Measurements from ENCODE around the gene ITGAL. TPM values are rescaled to one million over a fixed set of nuclear protein-coding genes. Genes with fewer than 3 reads are reported as not detected.
A peak's percentile ranks its signal among the peaks of the same experiment; 100 is the strongest.

Gene ITGAL
- total and polyA plus RNA-seq, 7 donors: 0.60 to 20.7 (median 2.8) TPM

GRCh38 chr16:30557957-30558788, 85.6 kb downstream of the ITGAL start, which contains the start of gene ZNF764:
Gene ZNF764 (minus strand): TSS chr16:30558374. CDS start chr16:30558182, 192 bp downstream.
- TF ChIP-seq POLR2AphosphoS5 (IDR thresholded peaks at IDR 0.05) (peak; percentile 55 to 81 (median 74)), POLR2A (IDR thresholded peaks at IDR 0.05) (peak in 1 of 2 donors; percentile 22), CTCF (IDR thresholded peaks at IDR 0.05) (no peak)
- H3K4me1 ChIP-seq: peaks cover 0 to 32% (median 28%) of the 10 kb centered on the region in 4 donors
- intact Hi-C loops (cut with DNase I): loop anchor here (1.0 to 5.0 kb wide), 4 partner anchors 13 to 74 kb away; partner anchors contain the start of genes ZNF688 and ZNF785

GRCh38 chr16:30558789-30559377, 86.3 kb downstream of the ITGAL start:
- WGBS, 2 donors: 74 to 87% methylated on average over 21 of the region's 21 CpGs
- Histone ChIP-seq H3K27me3 (no peaks in the 10 kb centered on the region), H3K9me3 (no peaks in the 10 kb centered on the region), H3K4me1 (peaks cover 0 to 30% (median 25%) of the 10 kb centered on the region in 4 donors), H3K27ac (peak overlapping the region; percentile 89 to 98 (median 96)), H3K4me3 (peak overlapping the region in 3 of 4 donors; percentile 84 to 87 (median 84)), H3K36me3 (peaks cover 11 to 23% (median 13%) of the 10 kb centered on the region in 4 donors)
- no peak for DNase-seq
- intact Hi-C loops (cut with DNase I): loop anchor here (1.0 to 5.0 kb wide), 3 partner anchors 12 to 73 kb away; partner anchors contain the start of genes ZNF688 and ZNF785
- TF ChIP-seq CTCF (IDR thresholded peaks at IDR 0.05): no peak
- TF ChIP-seq EP300 (IDR thresholded peaks at IDR 0.05): no peak
- no peak for TF ChIP-seq POLR2A (IDR thresholded peaks at IDR 0.05)
- no peak for TF ChIP-seq POLR2AphosphoS5 (IDR thresholded peaks at IDR 0.05)

More at GRCh38 chr16:30557957-30558788, 85.6 kb downstream of the ITGAL start, which contains the start of gene ZNF764:
- peak within 1 kb of the TSS; percentile 89 to 98 (median 96) for H3K27ac ChIP-seq
- H3K9me3 ChIP-seq: no peaks in the 10 kb centered on the region
- H3K27me3 ChIP-seq: no peaks in the 10 kb centered on the region
- peaks cover 11 to 24% (median 13%) of the 10 kb centered on the region in 4 donors for H3K36me3 ChIP-seq
- DNase-seq: peak; percentile 99
- peak within 1 kb of the TSS; percentile 49 to 87 (median 84) for H3K4me3 ChIP-seq
- WGBS, 2 donors: 0% methylated on average over 74 of the region's 74 CpGs

- H3K4me3 ChIP-seq: no peak overlapping the region
- no peak for DNase-seq
- intact Hi-C loops (cut with DNase I): loop anchor here (5.0 kb wide), 1 partner anchor 73 kb away; no protein-coding TSS in a partner anchor
- no peaks in the 10 kb centered on the region for H3K9me3 ChIP-seq
- H3K27ac ChIP-seq: no peak overlapping the region
- H3K4me1 ChIP-seq: peaks cover 0 to 30% (median 25%) of the 10 kb centered on the region in 4 donors
- 84 to 90% methylated on average over 6 of the region's 6 CpGs for WGBS, 2 donors
- H3K27me3 ChIP-seq: no peaks in the 10 kb centered on the region
- peaks cover 10 to 15% (median 11%) of the 10 kb centered on the region in 4 donors for H3K36me3 ChIP-seq
- no peak for TF ChIP-seq POLR2A (IDR thresholded peaks at IDR 0.05)
- TF ChIP-seq EP300 (IDR thresholded peaks at IDR 0.05): no peak
- no peak for TF ChIP-seq CTCF (IDR thresholded peaks at IDR 0.05)
- no peak for TF ChIP-seq POLR2AphosphoS5 (IDR thresholded peaks at IDR 0.05)
Measured at GRCh38 chr16:30559690-30560089, 87.1 kb downstream of the ITGAL start.

- no peaks in the 10 kb centered on the region for H3K27me3 ChIP-seq
- no peaks in the 10 kb centered on the region for H3K9me3 ChIP-seq
- DNase-seq: no peak
- peaks cover 0 to 27% (median 23%) of the 10 kb centered on the region in 4 donors for H3K4me1 ChIP-seq
- H3K27ac ChIP-seq: peak overlapping the region; percentile 55 to 73 (median 64)
- peak overlapping the region; percentile 36 to 55 (median 52) for H3K4me3 ChIP-seq
- intact Hi-C loops (cut with DNase I): no loop called here
- 27 to 52% methylated on average over 46 of the region's 46 CpGs for WGBS, 2 donors
- no peaks in the 10 kb centered on the region for H3K36me3 ChIP-seq
- peak in 1 of 4 donors; percentile 4 for TF ChIP-seq POLR2AphosphoS5 (IDR thresholded peaks at IDR 0.05)
- TF ChIP-seq EP300 (IDR thresholded peaks at IDR 0.05): no peak
Measured at GRCh38 chr16:30561089-30561816, 88.7 kb downstream of the ITGAL start.

All from sigmoid colon (tissue), 7 donors.